Psoas muscle (tissue), 8 donors: ENCODE data around the gene MSMO1. TPM values are rescaled to one million over a fixed set of nuclear protein-coding genes. Genes with fewer than 3 reads are reported as not detected.

ENCODE experiments used
- ATAC-seq, 4 donors: fragments of 200-7000 bp; cut with Tn5 transposase; one replicate each; pipeline ENCODE4 v1.9.1; 2020; ENCODE audit warnings: moderate library complexity in 3 of 4, mild to moderate bottlenecking in 2 of 4
- DNase-seq, 2 donors: peaks; one replicate each; pipeline ENCODE4 v3.0.0-alpha.2; 2020
- H3K27ac ChIP-seq: fragments of 200-600 bp; one replicate; pipeline ENCODE4 v1.8.0; 2022
- H3K27me3 ChIP-seq, 3 donors: fragments of 200-600 bp in 1 of 3; one replicate each; pipeline versions ENCODE4 v1.6.1 to v1.8.0; 2013 to 2022; ENCODE audit warnings: low read length in 2 of 3, mild to moderate bottlenecking in 2 of 3, moderate library complexity in 1 of 3; ENCODE audit not compliant: insufficient read depth in 3 of 3
- H3K36me3 ChIP-seq, 2 donors: fragments of 200-600 bp in 1 of 2; one replicate each; pipeline versions ENCODE4 v1.6.1 to v1.8.0; 2013 to 2022; ENCODE audit warnings: low read depth in 1 of 2, mild to moderate bottlenecking in 1 of 2, moderate library complexity in 1 of 2; ENCODE audit not compliant: insufficient read depth in 1 of 2
- H3K4me1 ChIP-seq: fragments of 200-600 bp; one replicate; pipeline ENCODE4 v1.8.0; 2022
- H3K4me3 ChIP-seq: fragments of 200-600 bp; one replicate; pipeline ENCODE4 v1.8.0; 2022; ENCODE audit warnings: mild to moderate bottlenecking
- H3K9me3 ChIP-seq: fragments of 200-600 bp; one replicate; pipeline ENCODE4 v1.8.0; 2022
- WGBS, 3 donors: extraction: QIAGEN DNeasy Blood & Tissue Kit; methylation state at CpG; one replicate each; pipeline versions ENCODE4 v1.1.6 to v1.1.7; 2013; 5-methylcytosine and 5-hydroxymethylcytosine counted together
- intact Hi-C, 2 donors: fragments of 100-400 bp; cut with DNase I; formaldehyde crosslinking; loops; one replicate each; pipeline versions ENCODE4 v1.11.0 to v1.14.2; 2022
- polyA plus RNA-seq, 3 donors: library from polyadenylated mRNA; stranded (reverse); fragments of 200-250 nt; gene quantifications; one replicate each; pipeline ENCODE4 v1.2.3, GENCODE V29; 2013
- total RNA-seq, 4 donors: library from RNA; stranded (reverse); fragmentation: NEBNext Ultra II Directional in 2 of 4; extraction: Animal tissue kit (Norgen Biotek cat#: 25700) in 2 of 4; gene quantifications; one replicate each; pipeline versions ENCODE4 v1.2.1 to v1.2.4, GENCODE V29; 2021 to 2023
- TF ChIP-seq, protein P1 (sequence below): fragments of 200-600 bp; IDR thresholded peaks from one replicate; pipeline ENCODE4 v1.8.0; 2022; ENCODE audit warnings: antibody characterized with exemption
- donor health status: healthy with polysubstance abuse.
- donor health status: DM: no; HTN: no; CAD: no; lungs with moderate emphysema.
- donor health status: Bipolar disorder and iron deficiency.
- donor health status: healthy.
- donor health status: DM: yes; HTN: yes; CAD: no.
- donor health status: DM: no; HTN: no; CAD: no.
- donor health status: DM: no; HTN: no; CAD: no.
- donor health status: DM: yes; HTN: yes; CAD: no.

MSMO1 gene
- total and polyA plus RNA-seq, 7 donors, result 2.9 to 5.9 (median 4.4) TPM

DNA sequence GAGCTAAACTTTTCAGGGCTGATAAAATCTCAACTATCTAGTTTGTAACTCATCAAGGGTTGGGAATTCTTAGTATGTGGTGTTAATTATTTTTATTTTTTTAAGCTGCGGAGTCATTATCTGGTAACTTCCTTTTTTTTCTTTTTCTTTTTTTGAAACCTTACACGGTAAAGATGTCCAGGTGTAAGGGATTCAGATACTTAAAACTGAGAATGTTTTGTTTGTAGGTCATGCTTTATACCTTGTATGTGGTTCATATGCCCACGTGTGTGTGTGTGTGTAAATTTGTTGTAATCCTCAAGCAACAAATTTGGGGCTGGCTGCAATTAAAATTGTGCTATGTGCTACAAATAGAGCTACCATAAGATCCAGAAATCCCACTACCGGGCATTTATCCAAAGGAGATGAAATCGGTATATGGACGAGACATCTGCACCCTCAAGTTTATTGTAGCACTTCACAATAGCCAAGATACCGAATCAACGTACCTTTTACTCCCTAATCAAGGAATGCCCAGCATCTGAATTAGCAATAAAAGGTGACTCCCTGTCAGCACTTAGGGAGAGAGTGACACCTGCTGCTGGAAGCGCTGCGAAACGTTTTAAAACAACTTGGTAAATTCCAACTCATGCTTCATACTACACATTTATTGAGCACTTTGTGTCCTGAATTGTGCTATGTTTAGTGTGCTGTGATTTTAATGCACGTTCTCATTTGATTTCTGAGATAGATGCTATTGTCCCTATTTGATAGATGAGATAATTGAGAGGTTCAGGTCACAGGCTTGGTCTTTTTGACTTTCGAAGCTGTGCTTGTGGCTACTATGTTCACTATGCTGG lies 16.1 kb downstream of the MSMO1 start:
- Histone ChIP-seq H3K4me1 (no peaks in the 10 kb centered on the region), H3K27ac (no peak overlapping the region), H3K4me3 (no peak overlapping the region), H3K36me3 (peaks cover 0 to 34% of the 10 kb centered on the region in 2 donors), H3K27me3 (no peaks in the 10 kb centered on the region), H3K9me3 (no peaks in the 10 kb centered on the region)
- WGBS, 3 donors, result 71 to 77% (median 74%) methylated on average over 13 of the region's 13 CpGs
- DNase-seq (no peak), ATAC-seq (no peak)
- TF ChIP-seq, protein P1, sequence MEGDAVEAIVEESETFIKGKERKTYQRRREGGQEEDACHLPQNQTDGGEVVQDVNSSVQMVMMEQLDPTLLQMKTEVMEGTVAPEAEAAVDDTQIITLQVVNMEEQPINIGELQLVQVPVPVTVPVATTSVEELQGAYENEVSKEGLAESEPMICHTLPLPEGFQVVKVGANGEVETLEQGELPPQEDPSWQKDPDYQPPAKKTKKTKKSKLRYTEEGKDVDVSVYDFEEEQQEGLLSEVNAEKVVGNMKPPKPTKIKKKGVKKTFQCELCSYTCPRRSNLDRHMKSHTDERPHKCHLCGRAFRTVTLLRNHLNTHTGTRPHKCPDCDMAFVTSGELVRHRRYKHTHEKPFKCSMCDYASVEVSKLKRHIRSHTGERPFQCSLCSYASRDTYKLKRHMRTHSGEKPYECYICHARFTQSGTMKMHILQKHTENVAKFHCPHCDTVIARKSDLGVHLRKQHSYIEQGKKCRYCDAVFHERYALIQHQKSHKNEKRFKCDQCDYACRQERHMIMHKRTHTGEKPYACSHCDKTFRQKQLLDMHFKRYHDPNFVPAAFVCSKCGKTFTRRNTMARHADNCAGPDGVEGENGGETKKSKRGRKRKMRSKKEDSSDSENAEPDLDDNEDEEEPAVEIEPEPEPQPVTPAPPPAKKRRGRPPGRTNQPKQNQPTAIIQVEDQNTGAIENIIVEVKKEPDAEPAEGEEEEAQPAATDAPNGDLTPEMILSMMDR, result no peak
- intact Hi-C loops, result loop anchor here in 1 of 2 donors (10.0 kb wide), 1 partner anchor 209 kb away; no protein-coding TSS in a partner anchor

DNA sequence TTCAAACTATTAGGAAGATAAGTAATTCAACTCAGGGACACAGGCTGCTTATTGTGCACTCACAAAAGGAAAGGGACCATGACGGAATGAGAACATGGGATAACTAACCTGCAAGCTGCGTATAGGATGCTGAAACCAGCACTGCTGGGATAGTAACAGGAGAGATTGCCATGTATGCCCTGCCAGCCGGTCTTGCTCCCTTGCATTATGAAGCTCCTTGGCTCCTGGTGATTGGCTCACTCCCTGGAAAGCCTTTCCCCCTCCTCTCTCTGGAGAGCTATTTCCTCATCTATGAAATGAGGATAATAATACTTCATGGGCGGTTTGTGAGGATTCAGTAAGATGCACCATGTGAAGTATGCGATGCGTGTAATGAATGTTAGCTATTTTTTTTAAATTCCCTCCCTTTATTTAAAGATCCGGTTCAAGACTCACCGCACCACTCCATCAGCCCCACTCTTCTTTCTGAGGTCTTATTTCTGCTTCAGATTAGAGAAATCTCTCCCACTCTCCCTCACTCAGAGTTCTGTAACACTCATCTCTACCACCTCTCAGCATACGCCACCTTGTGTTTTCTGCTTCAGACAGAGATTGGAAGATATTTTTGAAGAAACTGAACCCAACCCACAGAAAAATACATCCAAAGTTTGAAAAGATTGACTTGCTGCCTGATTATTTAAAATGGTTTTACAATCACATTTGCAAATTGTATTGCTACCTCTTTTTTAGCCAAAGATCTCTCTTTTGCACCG lies 18.4 kb downstream of the MSMO1 start:
- H3K36me3 ChIP-seq, result peaks cover 0 to 15% of the 10 kb centered on the region in 2 donors
- no peaks in the 10 kb centered on the region for H3K9me3 ChIP-seq
- H3K27me3 ChIP-seq, result no peaks in the 10 kb centered on the region
- WGBS, 3 donors, result 67 to 76% (median 70%) methylated on average over 10 of the region's 10 CpGs
- no peak overlapping the region for H3K27ac ChIP-seq
- H3K4me1 ChIP-seq, result no peaks in the 10 kb centered on the region
- no peak overlapping the region for H3K4me3 ChIP-seq
- ATAC-seq, result no peak
- intact Hi-C loops, result loop anchor here in 1 of 2 donors (10.0 kb wide), 1 partner anchor 211 kb away; no protein-coding TSS in a partner anchor
- DNase-seq, result no peak
- TF ChIP-seq, protein P1, result no peak

- H3K27me3 ChIP-seq, result no peaks in the 10 kb centered on the region
- intact Hi-C loops, result loop anchor here in 1 of 2 donors (10.0 kb wide), 1 partner anchor 213 kb away; no protein-coding TSS in a partner anchor
- ATAC-seq (no peak), DNase-seq (no peak)
- H3K4me3 ChIP-seq, result no peak overlapping the region
- TF ChIP-seq, protein P1, result no peak
- H3K9me3 ChIP-seq, result no peaks in the 10 kb centered on the region
- H3K36me3 ChIP-seq, result no peaks in the 10 kb centered on the region
- no peak overlapping the region for H3K27ac ChIP-seq
- WGBS, 3 donors, result 77 to 93% (median 78%) methylated on average over 3 of the region's 3 CpGs
- no peaks in the 10 kb centered on the region for H3K4me1 ChIP-seq
These were observed 20.4 kb downstream of the MSMO1 start for GRCh38 chr4:165347647-165348569.

DNA sequence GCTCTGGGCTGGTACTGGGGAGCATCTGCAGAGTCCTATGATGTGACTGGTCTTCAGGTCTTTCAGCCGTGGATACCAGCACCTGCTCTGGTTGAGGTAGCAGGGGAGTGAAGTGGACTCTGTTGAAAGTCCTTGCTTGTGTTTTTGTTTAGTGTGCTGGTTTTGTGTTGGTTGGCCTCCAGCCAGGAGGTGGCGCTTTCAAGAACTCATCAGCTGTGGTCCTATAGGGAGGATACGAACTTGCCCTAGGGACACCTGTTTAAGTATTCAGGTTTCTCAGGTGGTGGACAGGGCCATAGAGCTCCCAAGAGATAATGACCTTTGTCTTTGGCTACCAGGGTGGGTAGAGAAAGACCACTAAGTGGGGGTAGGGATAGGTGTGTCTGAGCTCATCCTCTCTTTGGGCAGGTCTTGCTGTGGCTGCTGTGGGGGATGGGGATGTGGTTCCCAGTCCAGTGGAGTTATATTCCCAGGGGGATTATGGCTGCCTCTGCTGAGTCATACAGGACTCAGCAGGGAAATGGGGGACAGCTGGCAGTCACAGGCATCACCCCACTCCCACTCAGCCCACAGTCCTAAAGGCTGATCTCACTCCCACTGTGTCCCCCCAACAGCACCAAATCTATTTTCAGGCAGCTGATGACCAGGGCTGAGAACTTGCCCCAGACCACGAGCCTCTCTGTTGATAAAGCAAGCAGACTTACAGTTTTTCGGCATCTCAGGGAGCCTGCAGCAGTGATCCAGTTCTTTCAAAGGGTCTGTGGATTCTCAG lies 24.1 kb downstream of the MSMO1 start:
- H3K4me3 ChIP-seq, result no peak overlapping the region
- TF ChIP-seq, protein P1, result no peak
- H3K9me3 ChIP-seq, result no peaks in the 10 kb centered on the region
- H3K4me1 ChIP-seq, result no peaks in the 10 kb centered on the region
- H3K36me3 ChIP-seq, result no peaks in the 10 kb centered on the region
- intact Hi-C loops, result loop anchor here in 1 of 2 donors (10.0 kb wide), 1 partner anchor 113 kb away; no protein-coding TSS in a partner anchor
- WGBS, 3 donors, result 82 to 84% (median 83%) methylated on average over 5 of the region's 5 CpGs
- H3K27me3 ChIP-seq, result no peaks in the 10 kb centered on the region
- ATAC-seq (no peak), DNase-seq (no peak)
- H3K27ac ChIP-seq, result no peak overlapping the region
